ENCODE measurements around the gene TMEM178B.
"Not testable (repeated sequence)": the region's sequence is repeated elsewhere in the genome, so short reads cannot be mapped to it uniquely, and the experiment has no call there.

DNA sequence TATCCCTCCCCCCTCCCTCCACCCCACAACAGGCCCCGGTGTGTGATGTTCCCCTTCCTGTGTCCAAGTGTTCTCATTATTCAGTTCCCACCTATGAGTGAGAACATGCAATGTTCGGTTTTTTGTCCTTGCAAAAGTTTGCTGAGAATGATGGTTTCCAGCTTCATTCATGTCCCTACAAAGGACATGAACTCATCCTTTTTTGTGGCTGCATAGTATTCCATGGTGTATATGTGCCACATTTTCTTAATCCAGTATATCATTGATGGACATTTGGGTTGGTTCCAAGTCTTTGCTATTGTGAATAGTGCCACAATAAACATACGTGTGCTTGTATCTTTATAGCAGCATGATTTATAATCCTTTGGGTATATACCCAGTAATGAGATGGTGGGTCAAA is 309.5 kb downstream of the TMEM178B start:
- TF ChIP-seq, protein P1, sequence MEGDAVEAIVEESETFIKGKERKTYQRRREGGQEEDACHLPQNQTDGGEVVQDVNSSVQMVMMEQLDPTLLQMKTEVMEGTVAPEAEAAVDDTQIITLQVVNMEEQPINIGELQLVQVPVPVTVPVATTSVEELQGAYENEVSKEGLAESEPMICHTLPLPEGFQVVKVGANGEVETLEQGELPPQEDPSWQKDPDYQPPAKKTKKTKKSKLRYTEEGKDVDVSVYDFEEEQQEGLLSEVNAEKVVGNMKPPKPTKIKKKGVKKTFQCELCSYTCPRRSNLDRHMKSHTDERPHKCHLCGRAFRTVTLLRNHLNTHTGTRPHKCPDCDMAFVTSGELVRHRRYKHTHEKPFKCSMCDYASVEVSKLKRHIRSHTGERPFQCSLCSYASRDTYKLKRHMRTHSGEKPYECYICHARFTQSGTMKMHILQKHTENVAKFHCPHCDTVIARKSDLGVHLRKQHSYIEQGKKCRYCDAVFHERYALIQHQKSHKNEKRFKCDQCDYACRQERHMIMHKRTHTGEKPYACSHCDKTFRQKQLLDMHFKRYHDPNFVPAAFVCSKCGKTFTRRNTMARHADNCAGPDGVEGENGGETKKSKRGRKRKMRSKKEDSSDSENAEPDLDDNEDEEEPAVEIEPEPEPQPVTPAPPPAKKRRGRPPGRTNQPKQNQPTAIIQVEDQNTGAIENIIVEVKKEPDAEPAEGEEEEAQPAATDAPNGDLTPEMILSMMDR (tag by site-specific recombination; IDR thresholded peaks at IDR 0.05): not testable (repeated sequence)
- not testable (repeated sequence) for TF ChIP-seq ZNF621 (tag by site-specific recombination; IDR thresholded peaks at IDR 0.05)
